Stimulated activated CD8-positive, alpha-beta memory T cell treated with anti-CD3 and anti-CD28 coated beads, Interleukin-4, amount 100 ng/mL, for 1 hour (primary cell): ENCODE results near the gene CEP89.
"Not testable (repeated sequence)": the region's sequence is repeated elsewhere in the genome, so short reads cannot be mapped to it uniquely, and the experiment has no call there.

Experiments used
- DNase-seq, 2 donors: peaks; one replicate each; pipeline ENCODE4 v3.0.0-alpha.2; 2020; ENCODE audit warnings: low read depth in 2 of 2, low spot score in 1 of 2

The CEP89 gene

GRCh38 chr19:32895384-32895783 is 76.4 kb downstream of the CEP89 start:
- DNase-seq = no peak

- DNase-seq = no peak
These were observed 80.1 kb downstream of the CEP89 start for GRCh38 chr19:32891609-32892008.

- DNase-seq = no peak
These were observed 80.9 kb downstream of the CEP89 start for GRCh38 chr19:32890841-32891240.

GRCh38 chr19:32890326-32890725 is 81.4 kb downstream of the CEP89 start:
- DNase-seq = no peak

GRCh38 chr19:32889137-32889934 is 82.4 kb downstream of the CEP89 start:
- DNase-seq = no peak

- DNase-seq = no peak
These were observed 84.1 kb downstream of the CEP89 start for GRCh38 chr19:32887572-32888215.

- DNase-seq = no peak
These were observed 85.5 kb downstream of the CEP89 start for GRCh38 chr19:32886241-32886640.

- DNase-seq = not testable (repeated sequence)
These were observed 86.5 kb downstream of the CEP89 start for GRCh38 chr19:32885255-32885654.

- DNase-seq = no peak
These were observed 90.0 kb downstream of the CEP89 start for GRCh38 chr19:32881766-32882165.

- DNase-seq = no peak
These were observed 91.1 kb downstream of the CEP89 start for GRCh38 chr19:32880622-32881021.

- DNase-seq = no peak
These were observed 92.0 kb downstream of the CEP89 start for GRCh38 chr19:32879741-32880140.

- no peak for DNase-seq
These were observed 92.8 kb downstream of the CEP89 start for GRCh38 chr19:32878988-32879387.

GRCh38 chr19:32877977-32878745 is 93.6 kb downstream of the CEP89 start:
- no peak for DNase-seq

GRCh38 chr19:32877323-32877912 is 94.3 kb downstream of the CEP89 start:
- DNase-seq = no peak

GRCh38 chr19:32876919-32877285 is 94.9 kb downstream of the CEP89 start:
- DNase-seq = no peak

GRCh38 chr19:32876236-32876918 is 95.4 kb downstream of the CEP89 start:
- no peak for DNase-seq

- no peak for DNase-seq
These were observed 96.3 kb downstream of the CEP89 start for GRCh38 chr19:32875428-32875827.

GRCh38 chr19:32874605-32875004 is 97.2 kb downstream of the CEP89 start:
- DNase-seq = no peak

- DNase-seq = no peak
These were observed 98.4 kb downstream of the CEP89 start for GRCh38 chr19:32873247-32873959.

GRCh38 chr19:32872391-32872790 is 99.4 kb downstream of the CEP89 start:
- no peak for DNase-seq
